ENCODE results near the gene ST7.
"Not testable (repeated sequence)": the region's sequence is repeated elsewhere in the genome, so short reads cannot be mapped to it uniquely, and the experiment has no call there.

ST7 gene

GRCh38 chr7:117122036-117122435 lies 168.7 kb downstream of the ST7 start:
- in situ Hi-C loops (cut with MboI; ENCODE audit: low sequenced_read_pairs): not testable (repeated sequence)

GRCh38 chr7:117122536-117122935 lies 169.2 kb downstream of the ST7 start:
- in situ Hi-C loops (cut with MboI; ENCODE audit: low sequenced_read_pairs): no loop called here

- in situ Hi-C loops (cut with MboI; ENCODE audit: low sequenced_read_pairs): no loop called here
Observed at GRCh38 chr7:117123311-117123926, 170.1 kb downstream of the ST7 start.

GRCh38 chr7:117124591-117125220 lies 171.4 kb downstream of the ST7 start:
- in situ Hi-C loops (cut with MboI; ENCODE audit: low sequenced_read_pairs): no loop called here

GRCh38 chr7:117126676-117127075 lies 173.4 kb downstream of the ST7 start:
- in situ Hi-C loops (cut with MboI; ENCODE audit: low sequenced_read_pairs): no loop called here

- in situ Hi-C loops (cut with MboI; ENCODE audit: low sequenced_read_pairs): no loop called here
Observed at GRCh38 chr7:117127585-117128168, 174.4 kb downstream of the ST7 start.

GRCh38 chr7:117129521-117129955 lies 176.2 kb downstream of the ST7 start:
- in situ Hi-C loops (cut with MboI; ENCODE audit: low sequenced_read_pairs): no loop called here

- in situ Hi-C loops (cut with MboI; ENCODE audit: low sequenced_read_pairs): no loop called here
Observed at GRCh38 chr7:117130262-117130661, 177.0 kb downstream of the ST7 start.

- in situ Hi-C loops (cut with MboI; ENCODE audit: low sequenced_read_pairs): no loop called here
Observed at GRCh38 chr7:117132321-117133120, 179.2 kb downstream of the ST7 start.

- in situ Hi-C loops (cut with MboI; ENCODE audit: low sequenced_read_pairs): no loop called here
Observed at GRCh38 chr7:117133125-117133524, 179.8 kb downstream of the ST7 start.

GRCh38 chr7:117134411-117134810 lies 181.1 kb downstream of the ST7 start:
- in situ Hi-C loops (cut with MboI; ENCODE audit: low sequenced_read_pairs): no loop called here

- in situ Hi-C loops (cut with MboI; ENCODE audit: low sequenced_read_pairs): no loop called here
Observed at GRCh38 chr7:117134889-117135552, 181.7 kb downstream of the ST7 start.

GRCh38 chr7:117135553-117135891 lies 182.2 kb downstream of the ST7 start:
- in situ Hi-C loops (cut with MboI; ENCODE audit: low sequenced_read_pairs): no loop called here

GRCh38 chr7:117137868-117138267 lies 184.6 kb downstream of the ST7 start:
- in situ Hi-C loops (cut with MboI; ENCODE audit: low sequenced_read_pairs): no loop called here

- in situ Hi-C loops (cut with MboI; ENCODE audit: low sequenced_read_pairs): no loop called here
Observed at GRCh38 chr7:117138495-117138894, 185.2 kb downstream of the ST7 start.

- in situ Hi-C loops (cut with MboI; ENCODE audit: low sequenced_read_pairs): no loop called here
Observed at GRCh38 chr7:117138981-117139380, 185.7 kb downstream of the ST7 start.

GRCh38 chr7:117139397-117139984 lies 186.2 kb downstream of the ST7 start:
- in situ Hi-C loops (cut with MboI; ENCODE audit: low sequenced_read_pairs): no loop called here

GRCh38 chr7:117140921-117141320 lies 187.6 kb downstream of the ST7 start:
- in situ Hi-C loops (cut with MboI; ENCODE audit: low sequenced_read_pairs): no loop called here

GRCh38 chr7:117143066-117143465 lies 189.8 kb downstream of the ST7 start:
- in situ Hi-C loops (cut with MboI; ENCODE audit: low sequenced_read_pairs): no loop called here

GRCh38 chr7:117143580-117143979 lies 190.3 kb downstream of the ST7 start:
- in situ Hi-C loops (cut with MboI; ENCODE audit: low sequenced_read_pairs): no loop called here

- in situ Hi-C loops (cut with MboI; ENCODE audit: low sequenced_read_pairs): no loop called here
Observed at GRCh38 chr7:117145333-117145732, 192.0 kb downstream of the ST7 start.

All from HL-60/S4 treated with phorbol 12-myristate 13-acetate at 8.2 ng/mL for 4 days and 3 days (cell line).